Pancreas (tissue), 10 donors: Measurements from ENCODE around the gene OR8D1. TPM values are rescaled to one million over a fixed set of nuclear protein-coding genes. Genes with fewer than 3 reads are reported as not detected.

ENCODE experiments used
- ATAC-seq, 4 donors: fragments of 200-7000 bp; cut with Tn5 transposase; one replicate each; pipeline versions ENCODE4 v1.8.0 to v1.9.1; 2020; ENCODE audit warnings: mild to moderate bottlenecking in 4 of 4, moderate library complexity in 4 of 4
- DNase-seq, 6 donors: peaks; one replicate each; pipeline ENCODE4 v3.0.0-alpha.2; 2020
- FAIRE-seq: peaks from 2 replicates; lab custom pipeline; 2012; peaks lifted over from hg19 to GRCh38; lab: Jason Lieb, UNC
- H3K27ac ChIP-seq, 4 donors: fragments of 200-600 bp; sonication (generic); 1 replicate in 3 of 4; 2 replicates in 1 of 4; pipeline versions ENCODE4 v1.5.0 to v1.8.0; 2020
- H3K27me3 ChIP-seq, 4 donors: fragments of 200-600 bp; one replicate each; pipeline ENCODE4 v1.8.0; 2021
- H3K36me3 ChIP-seq, 3 donors: fragments of 200-600 bp; sonication (generic) in 1 of 3; one replicate each; pipeline versions ENCODE4 v1.5.0 to v1.8.0; 2020 to 2021
- H3K4me1 ChIP-seq, 3 donors: fragments of 200-600 bp; one replicate each; pipeline ENCODE4 v1.8.0; 2021
- H3K4me3 ChIP-seq, 4 donors: fragments of 200-600 bp; sonication (generic) in 2 of 4; one replicate each; pipeline versions ENCODE4 v1.5.0 to v1.8.0; 2020 to 2021
- H3K9me3 ChIP-seq, 4 donors: fragments of 200-600 bp; one replicate each; pipeline ENCODE4 v1.8.0; 2021
- WGBS, 2 donors: extraction: QIAGEN DNeasy Blood & Tissue Kit; methylation state at CpG; one replicate each; pipeline ENCODE4 v1.1.7; 2013; 5-methylcytosine and 5-hydroxymethylcytosine counted together
- intact Hi-C, 3 donors: fragments of 100-400 bp; cut with DNase I; formaldehyde crosslinking; loops; one replicate each; pipeline versions ENCODE4 v1.11.1 to v1.14.2; 2022
- polyA plus RNA-seq, 2 donors: library from polyadenylated mRNA; stranded (reverse); fragments of 200-250 nt; gene quantifications; one replicate each; pipeline ENCODE4 v1.2.3, GENCODE V29; 2013
- total RNA-seq, 6 donors: library from RNA; stranded (reverse); fragmentation: NEBNext Ultra II Directional in 4 of 6; extraction: Animal tissue kit (Norgen Biotek cat#: 25700) in 4 of 6; gene quantifications; one replicate each; pipeline versions ENCODE4 v1.2.1 to v1.2.4, GENCODE V29; 2021 to 2023
- TF ChIP-seq, protein P1 (sequence below), 4 donors: fragments of 200-600 bp; sonication (generic) in 3 of 4; IDR thresholded peaks; one replicate each; pipeline versions ENCODE4 v1.5.0 to v1.8.0; 2021; ENCODE audit warnings: antibody characterized with exemption in 4 of 4
- donor health status: healthy with polysubstance abuse.
- donor health status: DM: no; HTN: no; CAD: no; lungs with moderate emphysema.
- donor health status: DM: no; HTN: no; CAD: no.
- donor health status: control.
- donor health status: control.
- donor health status: Bipolar disorder and iron deficiency.
- donor health status: DM: yes; HTN: yes; CAD: no.
- donor health status: DM: no; HTN: no; CAD: no.
- donor health status: DM: no; HTN: no; CAD: no.
- donor health status: DM: yes; HTN: yes; CAD: no.

Gene OR8D1
- total and polyA plus RNA-seq, 8 donors: not detected

- no peak for ATAC-seq
- no peak overlapping the region for H3K4me3 ChIP-seq
- intact Hi-C loops: no loop called here
- no peak for DNase-seq
- no peak overlapping the region for H3K27ac ChIP-seq
- 82 to 88% methylated on average over 4 of the region's 4 CpGs for WGBS, 2 donors
- H3K36me3 ChIP-seq: no peaks in the 10 kb centered on the region
- H3K9me3 ChIP-seq: no peaks in the 10 kb centered on the region
- no peaks in the 10 kb centered on the region for H3K4me1 ChIP-seq
- TF ChIP-seq, protein P1, sequence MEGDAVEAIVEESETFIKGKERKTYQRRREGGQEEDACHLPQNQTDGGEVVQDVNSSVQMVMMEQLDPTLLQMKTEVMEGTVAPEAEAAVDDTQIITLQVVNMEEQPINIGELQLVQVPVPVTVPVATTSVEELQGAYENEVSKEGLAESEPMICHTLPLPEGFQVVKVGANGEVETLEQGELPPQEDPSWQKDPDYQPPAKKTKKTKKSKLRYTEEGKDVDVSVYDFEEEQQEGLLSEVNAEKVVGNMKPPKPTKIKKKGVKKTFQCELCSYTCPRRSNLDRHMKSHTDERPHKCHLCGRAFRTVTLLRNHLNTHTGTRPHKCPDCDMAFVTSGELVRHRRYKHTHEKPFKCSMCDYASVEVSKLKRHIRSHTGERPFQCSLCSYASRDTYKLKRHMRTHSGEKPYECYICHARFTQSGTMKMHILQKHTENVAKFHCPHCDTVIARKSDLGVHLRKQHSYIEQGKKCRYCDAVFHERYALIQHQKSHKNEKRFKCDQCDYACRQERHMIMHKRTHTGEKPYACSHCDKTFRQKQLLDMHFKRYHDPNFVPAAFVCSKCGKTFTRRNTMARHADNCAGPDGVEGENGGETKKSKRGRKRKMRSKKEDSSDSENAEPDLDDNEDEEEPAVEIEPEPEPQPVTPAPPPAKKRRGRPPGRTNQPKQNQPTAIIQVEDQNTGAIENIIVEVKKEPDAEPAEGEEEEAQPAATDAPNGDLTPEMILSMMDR (IDR thresholded peaks at IDR 0.05): no peak
- FAIRE-seq: no peak
- no peaks in the 10 kb centered on the region for H3K27me3 ChIP-seq
Observed at GRCh38 chr11:124297921-124298320, 15.8 kb downstream of the OR8D1 start.

GRCh38 chr11:124296016-124296415, 17.7 kb downstream of the OR8D1 start:
- FAIRE-seq (no peak), ATAC-seq (no peak), DNase-seq (no peak)
- TF ChIP-seq, protein P1 (IDR thresholded peaks at IDR 0.05): no peak
- no peaks in the 10 kb centered on the region for H3K9me3 ChIP-seq
- H3K27me3 ChIP-seq: no peaks in the 10 kb centered on the region
- no peak overlapping the region for H3K27ac ChIP-seq
- intact Hi-C loops: no loop called here
- no peaks in the 10 kb centered on the region for H3K4me1 ChIP-seq
- no peaks in the 10 kb centered on the region for H3K36me3 ChIP-seq
- H3K4me3 ChIP-seq: no peak overlapping the region

- WGBS, 2 donors: 68 to 79% methylated on average over 1 of the region's 1 CpG
- FAIRE-seq (no peak), DNase-seq (no peak), ATAC-seq (no peak)
- TF ChIP-seq, protein P1 (IDR thresholded peaks at IDR 0.05): no peak
- Histone ChIP-seq H3K4me1 (no peaks in the 10 kb centered on the region), H3K4me3 (no peak overlapping the region), H3K27me3 (no peaks in the 10 kb centered on the region), H3K9me3 (no peaks in the 10 kb centered on the region), H3K36me3 (no peaks in the 10 kb centered on the region), H3K27ac (no peak overlapping the region)
- intact Hi-C loops: no loop called here
Observed at GRCh38 chr11:124294687-124295086, 19.1 kb downstream of the OR8D1 start.

GRCh38 chr11:124285610-124286344, 28.0 kb downstream of the OR8D1 start:
- ATAC-seq (no peak), DNase-seq (no peak), FAIRE-seq (no peak)
- no peaks in the 10 kb centered on the region for H3K27me3 ChIP-seq
- TF ChIP-seq, protein P1 (IDR thresholded peaks at IDR 0.05): no peak
- H3K36me3 ChIP-seq: no peaks in the 10 kb centered on the region
- no peak overlapping the region for H3K27ac ChIP-seq
- no peak overlapping the region for H3K4me3 ChIP-seq
- H3K9me3 ChIP-seq: no peaks in the 10 kb centered on the region
- 65 to 71% methylated on average over 3 of the region's 3 CpGs for WGBS, 2 donors
- intact Hi-C loops: no loop called here
- no peaks in the 10 kb centered on the region for H3K4me1 ChIP-seq

GRCh38 chr11:124278261-124278660, 35.5 kb downstream of the OR8D1 start:
- ATAC-seq: no peak
- H3K27me3 ChIP-seq: no peaks in the 10 kb centered on the region
- H3K36me3 ChIP-seq: no peaks in the 10 kb centered on the region
- H3K4me3 ChIP-seq: no peak overlapping the region
- 62 to 77% methylated on average over 2 of the region's 2 CpGs for WGBS, 2 donors
- TF ChIP-seq, protein P1 (IDR thresholded peaks at IDR 0.05): no peak
- no peak for FAIRE-seq
- H3K27ac ChIP-seq: no peak overlapping the region
- H3K9me3 ChIP-seq: no peaks in the 10 kb centered on the region
- no peaks in the 10 kb centered on the region for H3K4me1 ChIP-seq
- intact Hi-C loops: no loop called here
- no peak for DNase-seq
